AG10803 (cell line): ENCODE results near the gene CTSS.

Experiments
- DNase-seq: peaks from one replicate; pipeline ENCODE4 v3.0.0; 2010; ENCODE audit warnings: low read depth
- H3K4me3 ChIP-seq: 2 replicates; pipeline ENCODE4 v1.5.1; 2011; ENCODE audit warnings: mild to moderate bottlenecking, low read length, control low read depth
- TF ChIP-seq, protein P1 (sequence below): conservative IDR thresholded peaks from 2 replicates; pipeline ENCODE4 v1.5.1; 2011; ENCODE audit warnings: mild to moderate bottlenecking, low read length, control low read depth, inconsistent platforms

CTSS gene

DNA sequence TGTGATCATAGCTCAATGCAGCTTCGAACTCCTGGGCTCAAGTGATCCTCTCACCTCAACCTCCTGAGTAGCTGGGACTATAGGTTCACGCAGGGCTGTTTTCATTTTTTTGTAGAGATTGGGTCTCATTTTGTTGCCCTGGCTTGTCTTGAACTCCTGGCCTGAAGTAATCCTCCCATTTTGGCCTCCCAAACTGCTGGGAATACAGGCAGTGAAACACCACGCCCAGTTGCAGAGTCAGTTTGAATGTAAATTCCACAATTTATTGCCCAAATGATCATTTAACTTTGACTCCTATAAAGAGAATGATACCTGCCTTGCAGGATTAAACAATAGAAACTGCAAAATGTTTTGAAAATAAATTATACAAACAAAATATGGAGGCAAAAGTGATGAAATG is 79.3 kb downstream of the CTSS start:
- no peak for DNase-seq
- TF ChIP-seq, protein P1, sequence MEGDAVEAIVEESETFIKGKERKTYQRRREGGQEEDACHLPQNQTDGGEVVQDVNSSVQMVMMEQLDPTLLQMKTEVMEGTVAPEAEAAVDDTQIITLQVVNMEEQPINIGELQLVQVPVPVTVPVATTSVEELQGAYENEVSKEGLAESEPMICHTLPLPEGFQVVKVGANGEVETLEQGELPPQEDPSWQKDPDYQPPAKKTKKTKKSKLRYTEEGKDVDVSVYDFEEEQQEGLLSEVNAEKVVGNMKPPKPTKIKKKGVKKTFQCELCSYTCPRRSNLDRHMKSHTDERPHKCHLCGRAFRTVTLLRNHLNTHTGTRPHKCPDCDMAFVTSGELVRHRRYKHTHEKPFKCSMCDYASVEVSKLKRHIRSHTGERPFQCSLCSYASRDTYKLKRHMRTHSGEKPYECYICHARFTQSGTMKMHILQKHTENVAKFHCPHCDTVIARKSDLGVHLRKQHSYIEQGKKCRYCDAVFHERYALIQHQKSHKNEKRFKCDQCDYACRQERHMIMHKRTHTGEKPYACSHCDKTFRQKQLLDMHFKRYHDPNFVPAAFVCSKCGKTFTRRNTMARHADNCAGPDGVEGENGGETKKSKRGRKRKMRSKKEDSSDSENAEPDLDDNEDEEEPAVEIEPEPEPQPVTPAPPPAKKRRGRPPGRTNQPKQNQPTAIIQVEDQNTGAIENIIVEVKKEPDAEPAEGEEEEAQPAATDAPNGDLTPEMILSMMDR = no peak
- no peak overlapping the region for H3K4me3 ChIP-seq

DNA sequence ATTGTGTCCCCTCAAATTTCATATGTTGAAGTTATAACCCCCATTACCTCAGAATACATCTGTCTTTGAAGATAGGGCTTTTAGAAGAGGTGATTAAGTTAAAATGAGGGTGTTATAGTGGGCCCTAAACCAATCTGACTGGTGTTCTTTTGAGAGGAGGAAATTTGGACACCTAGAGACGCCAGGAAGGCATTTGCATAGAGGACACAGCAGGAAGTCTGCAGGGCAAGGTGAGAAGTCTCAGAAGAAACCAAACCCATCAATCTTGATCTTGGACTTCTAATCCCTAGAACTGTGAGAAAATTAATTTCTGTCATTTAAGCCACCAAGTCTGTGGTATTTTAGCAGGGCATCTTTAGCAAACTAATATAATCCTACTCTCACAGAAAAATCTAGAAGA is 81.7 kb downstream of the CTSS start:
- no peak for DNase-seq
- TF ChIP-seq, protein P1 = no peak
- H3K4me3 ChIP-seq = no peak overlapping the region
